GM23248 (cell line): ENCODE results near the gene IMPACT.

Experiments used
- EZH2 ChIP-seq: fragments of 200-600 bp; sonication (generic); IDR thresholded peaks from 2 replicates; pipeline ENCODE4 v1.6.1; 2018; ENCODE audit warnings: antibody characterized with exemption, mild to moderate bottlenecking; ENCODE audit not compliant: insufficient read depth, poor library complexity, severe bottlenecking
- EZH2phosphoT487 ChIP-seq: fragments of 200-600 bp; sonication (generic); IDR thresholded peaks from 2 replicates; pipeline ENCODE4 v1.6.1; 2018; ENCODE audit warnings: antibody characterized with exemption, moderate library complexity, mild to moderate bottlenecking, low read depth; ENCODE audit not compliant: insufficient read depth

- TF ChIP-seq EZH2phosphoT487 (no peak), EZH2 (no peak)
Measured at GRCh38 chr18:24472591-24472990, 46.1 kb downstream of the IMPACT start.
